HepG2 (cell line): ENCODE measurements around the gene KIZ. TPM values are rescaled to one million over a fixed set of nuclear protein-coding genes. Genes with fewer than 3 reads are reported as not detected.

ENCODE experiments used
- CBX5 ChIP-seq: sonication (generic); formaldehyde crosslinking; IDR thresholded peaks from 2 replicates; pipeline ENCODE4 v1.4.0; 2020; ENCODE audit warnings: missing genetic modification reagents, borderline replicate concordance
- GZF1 ChIP-seq: sonication (generic); formaldehyde crosslinking; IDR thresholded peaks from 2 replicates; pipeline ENCODE4 v1.5.1; 2020; ENCODE audit warnings: mild to moderate bottlenecking, missing genetic modification reagents
- KMT2B ChIP-seq: IDR thresholded peaks from 2 replicates; pipeline ENCODE4 v1.6.1; 2016; ENCODE audit warnings: missing genetic modification reagents, missing compliant biosample characterization
- MAF1 ChIP-seq: sonication (generic); formaldehyde crosslinking; IDR thresholded peaks from 2 replicates; pipeline ENCODE4 v1.5.0; 2020; ENCODE audit warnings: missing genetic modification reagents, borderline replicate concordance
- MED1 ChIP-seq: sonication (generic); formaldehyde crosslinking; IDR thresholded peaks from 2 replicates; pipeline ENCODE4 v1.4.0; 2020; ENCODE audit warnings: missing genetic modification reagents
- MYC ChIP-seq: sonication (generic); formaldehyde crosslinking; IDR thresholded peaks from 2 replicates; pipeline ENCODE4 v1.9.0; 2021; ENCODE audit warnings: missing genetic modification reagents, borderline replicate concordance
- NPAS2 ChIP-seq: sonication (generic); formaldehyde crosslinking; IDR thresholded peaks from 2 replicates; pipeline ENCODE4 v1.8.0; 2022; ENCODE audit warnings: mild to moderate bottlenecking, missing genetic modification reagents, borderline replicate concordance
- PAF1 ChIP-seq: IDR thresholded peaks from 2 replicates; pipeline ENCODE4 v1.6.1; 2016; ENCODE audit warnings: missing genetic modification reagents, missing compliant biosample characterization
- RAD51 ChIP-seq: fragments of 450-650 bp; IDR thresholded peaks from 2 replicates; pipeline ENCODE4 v1.6.1; 2016; ENCODE audit warnings: borderline replicate concordance
- SKI ChIP-seq: fragments of 450-650 bp; IDR thresholded peaks from one replicate; pipeline ENCODE4 v1.6.1; 2018; ENCODE audit warnings: mild to moderate bottlenecking; ENCODE audit not compliant: partially characterized antibody
- TBL1XR1 ChIP-seq: fragments of 150-350 bp; IDR thresholded peaks from 2 replicates; pipeline ENCODE4 v1.6.1; 2014; ENCODE audit warnings: borderline replicate concordance, low read length; ENCODE audit not compliant: partially characterized antibody
- TEAD3 ChIP-seq: optimal IDR thresholded peaks from 2 replicates; pipeline ENCODE3; 2016; ENCODE audit warnings: borderline replicate concordance
- U2AF2 ChIP-seq: fragments of 200-400 bp; formaldehyde crosslinking; IDR thresholded peaks from 2 replicates; pipeline ENCODE4 v1.6.1; 2017; ENCODE audit warnings: low read depth, mild to moderate bottlenecking, low read length
- ZIK1 ChIP-seq: sonication (generic); formaldehyde crosslinking; IDR thresholded peaks from 2 replicates; pipeline ENCODE4 v1.5.0; 2020; ENCODE audit warnings: mild to moderate bottlenecking, low read depth, missing genetic modification reagents, borderline replicate concordance
- ZNF33B ChIP-seq: sonication (generic); formaldehyde crosslinking; IDR thresholded peaks from 2 replicates; pipeline ENCODE4 v1.5.1; 2020; ENCODE audit warnings: mild to moderate bottlenecking, missing genetic modification reagents
- ZNF451 ChIP-seq: sonication (generic); formaldehyde crosslinking; IDR thresholded peaks from 2 replicates; pipeline ENCODE4 v1.5.0; 2020; ENCODE audit warnings: mild to moderate bottlenecking, missing genetic modification reagents
- ZNF484 ChIP-seq: sonication (generic); formaldehyde crosslinking; IDR thresholded peaks from 2 replicates; pipeline ENCODE4 v1.5.1; 2020; ENCODE audit warnings: mild to moderate bottlenecking, low read depth, missing genetic modification reagents, borderline replicate concordance
- ZNF616 ChIP-seq: sonication (generic); formaldehyde crosslinking; IDR thresholded peaks from 2 replicates; pipeline ENCODE4 v1.5.0; 2020; ENCODE audit warnings: low read depth, mild to moderate bottlenecking, missing genetic modification reagents
- ZNF652 ChIP-seq: IDR thresholded peaks from 2 replicates; pipeline ENCODE4 v1.6.1; 2016; ENCODE audit warnings: low read depth, borderline replicate concordance
- ZNF75D ChIP-seq: sonication (generic); formaldehyde crosslinking; IDR thresholded peaks from 2 replicates; pipeline ENCODE4 v1.8.1; 2023; ENCODE audit warnings: missing genetic modification reagents, mild to moderate bottlenecking, borderline replicate concordance
- polyA plus RNA-seq, 8 experiments: library from polyadenylated mRNA; depleted of rRNA in 3 of 8; stranded (reverse) in 7 of 8; unstranded in 1 of 8; fragments of >200 nt; fragmentation: Illumina TruSeq in 4 of 8; extraction: Trizol in 4 of 8; gene quantifications; 2 replicates each; pipeline versions ENCODE4 v1.2.1 to v1.2.3, GENCODE V29; 2011 to 2016; ENCODE audit warnings: low read depth in 4 of 8, missing spikeins in 1 of 8, mixed read lengths in 1 of 8; ENCODE audit not compliant: insufficient read depth in 1 of 8
- total RNA-seq, 5 experiments: library from RNA; depleted of rRNA; stranded (reverse); fragments of >200 nt; fragmentation: Illumina TruSeq; extraction: Trizol; gene quantifications; 2 replicates each; pipeline ENCODE4 v1.2.3, GENCODE V29; 2016; ENCODE audit warnings: low read depth in 1 of 5
- TF ChIP-seq, protein P1 (sequence below): sonication (generic); formaldehyde crosslinking; IDR thresholded peaks from 2 replicates; pipeline ENCODE4 v1.5.0; 2020; ENCODE audit warnings: missing genetic modification reagents
- TF ChIP-seq, protein P2 (sequence below): sonication (generic); formaldehyde crosslinking; IDR thresholded peaks from 2 replicates; pipeline ENCODE4 v1.5.0; 2020; ENCODE audit warnings: mild to moderate bottlenecking, missing genetic modification reagents, borderline replicate concordance
- TF ChIP-seq, protein P3 (sequence below): sonication (generic); formaldehyde crosslinking; IDR thresholded peaks from 2 replicates; pipeline ENCODE4 v1.9.0; 2021; ENCODE audit warnings: missing genetic modification reagents, borderline replicate concordance

KIZ gene
- total and polyA plus RNA-seq, 2 of the 13 experiments (the other 11 are each of a cell fraction or from before 2014, with no cell fraction given) = 46.3 to 114 TPM

DNA sequence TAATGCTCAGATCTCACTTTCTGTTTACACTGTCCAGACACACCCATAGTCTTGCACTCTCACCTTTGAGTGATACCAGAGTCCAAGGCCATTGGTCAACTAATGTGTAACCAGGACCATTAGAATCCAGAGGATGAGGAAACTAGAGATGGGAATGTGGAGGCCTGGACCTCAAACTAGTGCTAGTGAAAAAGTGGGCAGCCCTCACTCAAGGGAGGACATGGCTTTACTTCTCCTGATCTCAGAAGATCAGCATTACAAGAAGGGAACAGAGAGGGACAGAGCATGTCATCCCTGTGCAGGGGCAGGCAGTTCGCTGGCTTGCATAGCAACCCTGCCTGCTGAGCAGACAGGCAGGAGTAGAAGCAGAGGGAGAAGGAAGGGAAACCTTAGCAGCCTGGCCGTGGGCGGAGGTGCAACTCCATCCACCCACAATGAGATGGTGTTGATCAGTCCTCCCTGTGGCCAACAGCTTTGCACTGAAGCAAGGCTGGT lies 154.7 kb downstream of the KIZ start (continued):
- TF ChIP-seq MYC (CRISPR knock-in tag) = no peak
- TF ChIP-seq ZNF484 (CRISPR knock-in tag) = no peak
- TF ChIP-seq CBX5 = no peak
- TF ChIP-seq ZNF33B (CRISPR knock-in tag) = peak; percentile 58
- no peak for TF ChIP-seq ZIK1
- TF ChIP-seq PAF1 = no peak
- no peak for TF ChIP-seq SKI
- TF ChIP-seq GZF1 (CRISPR knock-in tag) = no peak
- no peak for TF ChIP-seq MAF1
- TF ChIP-seq RAD51 = no peak
- no peak for TF ChIP-seq U2AF2
- TF ChIP-seq TBL1XR1 = no peak
- no peak for TF ChIP-seq ZNF75D (CRISPR knock-in tag)
- TF ChIP-seq TEAD3 (CRISPR knock-in tag) = peak; percentile 80
- TF ChIP-seq, protein P1, sequence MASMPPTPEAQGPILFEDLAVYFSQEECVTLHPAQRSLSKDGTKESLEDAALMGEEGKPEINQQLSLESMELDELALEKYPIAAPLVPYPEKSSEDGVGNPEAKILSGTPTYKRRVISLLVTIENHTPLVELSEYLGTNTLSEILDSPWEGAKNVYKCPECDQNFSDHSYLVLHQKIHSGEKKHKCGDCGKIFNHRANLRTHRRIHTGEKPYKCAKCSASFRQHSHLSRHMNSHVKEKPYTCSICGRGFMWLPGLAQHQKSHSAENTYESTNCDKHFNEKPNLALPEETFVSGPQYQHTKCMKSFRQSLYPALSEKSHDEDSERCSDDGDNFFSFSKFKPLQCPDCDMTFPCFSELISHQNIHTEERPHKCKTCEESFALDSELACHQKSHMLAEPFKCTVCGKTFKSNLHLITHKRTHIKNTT = no peak
- no peak for TF ChIP-seq ZNF616
- TF ChIP-seq, protein P2, sequence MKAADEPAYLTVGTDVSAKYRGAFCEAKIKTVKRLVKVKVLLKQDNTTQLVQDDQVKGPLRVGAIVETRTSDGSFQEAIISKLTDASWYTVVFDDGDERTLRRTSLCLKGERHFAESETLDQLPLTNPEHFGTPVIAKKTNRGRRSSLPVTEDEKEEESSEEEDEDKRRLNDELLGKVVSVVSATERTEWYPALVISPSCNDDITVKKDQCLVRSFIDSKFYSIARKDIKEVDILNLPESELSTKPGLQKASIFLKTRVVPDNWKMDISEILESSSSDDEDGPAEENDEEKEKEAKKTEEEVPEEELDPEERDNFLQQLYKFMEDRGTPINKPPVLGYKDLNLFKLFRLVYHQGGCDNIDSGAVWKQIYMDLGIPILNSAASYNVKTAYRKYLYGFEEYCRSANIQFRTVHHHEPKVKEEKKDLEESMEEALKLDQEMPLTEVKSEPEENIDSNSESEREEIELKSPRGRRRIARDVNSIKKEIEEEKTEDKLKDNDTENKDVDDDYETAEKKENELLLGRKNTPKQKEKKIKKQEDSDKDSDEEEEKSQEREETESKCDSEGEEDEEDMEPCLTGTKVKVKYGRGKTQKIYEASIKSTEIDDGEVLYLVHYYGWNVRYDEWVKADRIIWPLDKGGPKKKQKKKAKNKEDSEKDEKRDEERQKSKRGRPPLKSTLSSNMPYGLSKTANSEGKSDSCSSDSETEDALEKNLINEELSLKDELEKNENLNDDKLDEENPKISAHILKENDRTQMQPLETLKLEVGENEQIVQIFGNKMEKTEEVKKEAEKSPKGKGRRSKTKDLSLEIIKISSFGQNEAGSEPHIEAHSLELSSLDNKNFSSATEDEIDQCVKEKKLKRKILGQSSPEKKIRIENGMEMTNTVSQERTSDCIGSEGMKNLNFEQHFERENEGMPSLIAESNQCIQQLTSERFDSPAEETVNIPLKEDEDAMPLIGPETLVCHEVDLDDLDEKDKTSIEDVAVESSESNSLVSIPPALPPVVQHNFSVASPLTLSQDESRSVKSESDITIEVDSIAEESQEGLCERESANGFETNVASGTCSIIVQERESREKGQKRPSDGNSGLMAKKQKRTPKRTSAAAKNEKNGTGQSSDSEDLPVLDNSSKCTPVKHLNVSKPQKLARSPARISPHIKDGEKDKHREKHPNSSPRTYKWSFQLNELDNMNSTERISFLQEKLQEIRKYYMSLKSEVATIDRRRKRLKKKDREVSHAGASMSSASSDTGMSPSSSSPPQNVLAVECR (CRISPR knock-in tag) = peak; percentile 54; the same call in 1 of the 2 replicates
- TF ChIP-seq ZNF652 (CRISPR knock-in tag) = no peak
- TF ChIP-seq, protein P3, sequence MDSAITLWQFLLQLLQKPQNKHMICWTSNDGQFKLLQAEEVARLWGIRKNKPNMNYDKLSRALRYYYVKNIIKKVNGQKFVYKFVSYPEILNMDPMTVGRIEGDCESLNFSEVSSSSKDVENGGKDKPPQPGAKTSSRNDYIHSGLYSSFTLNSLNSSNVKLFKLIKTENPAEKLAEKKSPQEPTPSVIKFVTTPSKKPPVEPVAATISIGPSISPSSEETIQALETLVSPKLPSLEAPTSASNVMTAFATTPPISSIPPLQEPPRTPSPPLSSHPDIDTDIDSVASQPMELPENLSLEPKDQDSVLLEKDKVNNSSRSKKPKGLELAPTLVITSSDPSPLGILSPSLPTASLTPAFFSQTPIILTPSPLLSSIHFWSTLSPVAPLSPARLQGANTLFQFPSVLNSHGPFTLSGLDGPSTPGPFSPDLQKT (CRISPR knock-in tag) = no peak
- TF ChIP-seq MED1 (CRISPR knock-in tag) = peak; percentile 60
- no peak for TF ChIP-seq KMT2B (CRISPR knock-in tag)
- TF ChIP-seq ZNF451 (CRISPR knock-in tag) = no peak
- no peak for TF ChIP-seq NPAS2
